ENCODE results near the gene RPS15A.
"Not testable (repeated sequence)": the region's sequence is repeated elsewhere in the genome, so short reads cannot be mapped to it uniquely, and the experiment has no call there.

GRCh38 chr16:18756639-18757038, 33.5 kb downstream of the RPS15A start:
- not testable (repeated sequence) for TF ChIP-seq CTCF (IDR thresholded peaks at IDR 0.05; ENCODE audit: insufficient read depth, low read length, poor library complexity, severe bottlenecking); EZH2phosphoT487 (conservative IDR thresholded peaks at IDR 0.05; ENCODE audit: low read length)
